Heart left ventricle (tissue), 16 donors: ENCODE data around the gene RERG. TPM values are rescaled to one million over a fixed set of nuclear protein-coding genes. Genes with fewer than 3 reads are reported as not detected.

Experiments used
- ATAC-seq, 4 donors: fragments of 200-7000 bp; cut with Tn5 transposase; one replicate each; pipeline ENCODE4 v1.9.1; 2020 to 2022; ENCODE audit warnings: moderate library complexity in 4 of 4, mild to moderate bottlenecking in 3 of 4, moderate number of reproducible peaks in 1 of 4
- DNase-seq, 5 donors: peaks; one replicate each; pipeline ENCODE4 v3.0.0-alpha.2; 2020
- H3K27ac ChIP-seq, 12 donors: fragments of 200-600 bp; sonication (generic) in 4 of 12; one replicate each; pipeline versions ENCODE4 v1.5.0 to v1.8.0; 2016 to 2022; ENCODE audit warnings: mild to moderate bottlenecking in 2 of 12
- H3K27me3 ChIP-seq, 9 donors: fragments of 200-600 bp; sonication (generic) in 2 of 9; one replicate each; pipeline versions ENCODE4 v1.5.1 to v1.8.0; 2016 to 2022; ENCODE audit warnings: mild to moderate bottlenecking in 3 of 9
- H3K36me3 ChIP-seq, 9 donors: fragments of 200-600 bp; sonication (generic) in 2 of 9; one replicate each; pipeline versions ENCODE4 v1.5.0 to v1.8.0; 2018 to 2022; ENCODE audit warnings: mild to moderate bottlenecking in 2 of 9
- H3K4me1 ChIP-seq, 12 donors: fragments of 200-600 bp; sonication (generic) in 4 of 12; one replicate each; pipeline versions ENCODE4 v1.5.0 to v1.8.0; 2016 to 2022; ENCODE audit warnings: mild to moderate bottlenecking in 3 of 12
- H3K4me3 ChIP-seq, 12 donors: fragments of 200-600 bp; sonication (generic) in 4 of 12; one replicate each; pipeline versions ENCODE4 v1.5.0 to v1.8.0; 2017 to 2022; ENCODE audit warnings: mild to moderate bottlenecking in 9 of 12, moderate library complexity in 4 of 12
- H3K9me3 ChIP-seq, 12 donors: fragments of 200-600 bp; sonication (generic) in 4 of 12; one replicate each; pipeline versions ENCODE4 v1.5.0 to v1.8.0; 2016 to 2022; ENCODE audit warnings: mild to moderate bottlenecking in 1 of 12
- POLR2A ChIP-seq, 2 donors: fragments of 450-650 bp; IDR thresholded peaks; one replicate each; pipeline ENCODE4 v1.6.1; 2017; ENCODE audit warnings: antibody characterized with exemption in 2 of 2, mild to moderate bottlenecking in 2 of 2, moderate library complexity in 2 of 2
- WGBS, 4 donors: extraction: QIAGEN DNeasy Blood & Tissue Kit in 2 of 4; methylation state at CpG; one replicate each; pipeline versions ENCODE4 v1.1.5 to v1.1.7; 2013 to 2018; 5-methylcytosine and 5-hydroxymethylcytosine counted together
- intact Hi-C, 10 donors: fragments of 100-400 bp; cut with DNase I; formaldehyde crosslinking; loops; one replicate each; pipeline versions ENCODE4 v1.11.1 to v1.14.2; 2022
- polyA plus RNA-seq, 2 donors: library from polyadenylated mRNA; stranded (reverse); fragments of 200-250 nt; gene quantifications; one replicate each; pipeline ENCODE4 v1.2.3, GENCODE V29; 2013
- total RNA-seq, 9 donors: library from RNA; depleted of rRNA in 2 of 9; stranded (reverse); fragments of >200 nt in 2 of 9; fragmentation: NEBNext Ultra II Directional in 3 of 9; extraction: Animal tissue kit (Norgen Biotek cat#: 25700) in 3 of 9; gene quantifications; one replicate each; pipeline versions ENCODE4 v1.1.0 to v1.2.4, GENCODE V29; 2016 to 2023
- TF ChIP-seq, protein P1 (sequence below), 12 donors: fragments of 200-600 bp; sonication (generic) in 4 of 12; IDR thresholded peaks; one replicate each; pipeline versions ENCODE4 v1.5.0 to v1.8.0; 2018 to 2022; ENCODE audit warnings: antibody characterized with exemption in 12 of 12, mild to moderate bottlenecking in 5 of 12
- donor health status: ischemic (EF 13 %, LVEDD 7.1; RV severe dilation, severe dysfunction).
- donor health status: healthy with polysubstance abuse.
- donor health status: DM: no; HTN: yes; CAD: no.
- donor health status: DM: no; HTN: no; CAD: no.
- donor health status: ischemic (EF 25% LVEDD 6.9; RV normal size, moderate dysfunction).
- donor health status: ischemic (EF 25% LVEDD 5.7; RV mildly dilated, moderate dysfunction).
- donor health status: healthy.
- donor health status: DM: yes; HTN: yes; CAD: no.
- donor health status: ischemic (EF 35%, LVEDD 5.7; RV mildly dilated, moderate dysfunction).
- donor health status: nonischemic (EF 11% LVEDD 7.7; RV severe dilation, severe dysfunction).
- donor health status: DM: yes; HTN: yes; CAD: no.
- donor health status: PGD.
- donor health status: ischemic (EF 29% LVEDD 5.4; RV normal size, mild dysfunction).
- donor health status: nonischemic (EF 23%, LVEDD 6.1; RV moderate dilation, normal function).

The RERG gene
- total and polyA plus RNA-seq, 11 donors = 2.9 to 17.7 (median 4.2) TPM

GRCh38 chr12:15152456-15152855, 68.8 kb downstream of the RERG start:
- Histone ChIP-seq H3K9me3 (no peaks in the 10 kb centered on the region), H3K27ac (peak overlapping the region in 9 of 12 donors; percentile 11 to 69 (median 44)), H3K27me3 (no peaks in the 10 kb centered on the region), H3K4me3 (no peak overlapping the region), H3K4me1 (peaks cover 0 to 30% (median 9%) of the 10 kb centered on the region in 12 donors), H3K36me3 (no peaks in the 10 kb centered on the region)
- TF ChIP-seq POLR2A (IDR thresholded peaks at IDR 0.05) = no peak
- TF ChIP-seq, protein P1, sequence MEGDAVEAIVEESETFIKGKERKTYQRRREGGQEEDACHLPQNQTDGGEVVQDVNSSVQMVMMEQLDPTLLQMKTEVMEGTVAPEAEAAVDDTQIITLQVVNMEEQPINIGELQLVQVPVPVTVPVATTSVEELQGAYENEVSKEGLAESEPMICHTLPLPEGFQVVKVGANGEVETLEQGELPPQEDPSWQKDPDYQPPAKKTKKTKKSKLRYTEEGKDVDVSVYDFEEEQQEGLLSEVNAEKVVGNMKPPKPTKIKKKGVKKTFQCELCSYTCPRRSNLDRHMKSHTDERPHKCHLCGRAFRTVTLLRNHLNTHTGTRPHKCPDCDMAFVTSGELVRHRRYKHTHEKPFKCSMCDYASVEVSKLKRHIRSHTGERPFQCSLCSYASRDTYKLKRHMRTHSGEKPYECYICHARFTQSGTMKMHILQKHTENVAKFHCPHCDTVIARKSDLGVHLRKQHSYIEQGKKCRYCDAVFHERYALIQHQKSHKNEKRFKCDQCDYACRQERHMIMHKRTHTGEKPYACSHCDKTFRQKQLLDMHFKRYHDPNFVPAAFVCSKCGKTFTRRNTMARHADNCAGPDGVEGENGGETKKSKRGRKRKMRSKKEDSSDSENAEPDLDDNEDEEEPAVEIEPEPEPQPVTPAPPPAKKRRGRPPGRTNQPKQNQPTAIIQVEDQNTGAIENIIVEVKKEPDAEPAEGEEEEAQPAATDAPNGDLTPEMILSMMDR (IDR thresholded peaks at IDR 0.05) = peak in 7 of 12 donors; percentile 11 to 42 (median 18)
- 38 to 65% (median 55%) methylated on average over 1 of the region's 1 CpG for WGBS, 4 donors
- ATAC-seq (peak; percentile 50 to 61 (median 58)), DNase-seq (no peak)
- intact Hi-C loops = loop anchor here in 4 of 10 donors (2.0 to 10.0 kb wide), 4 partner anchors 58 to 310 kb away; partner anchors contain the start of genes RERG (in 2 of the 4) and ART4 (in 1 of the 4)

DNA sequence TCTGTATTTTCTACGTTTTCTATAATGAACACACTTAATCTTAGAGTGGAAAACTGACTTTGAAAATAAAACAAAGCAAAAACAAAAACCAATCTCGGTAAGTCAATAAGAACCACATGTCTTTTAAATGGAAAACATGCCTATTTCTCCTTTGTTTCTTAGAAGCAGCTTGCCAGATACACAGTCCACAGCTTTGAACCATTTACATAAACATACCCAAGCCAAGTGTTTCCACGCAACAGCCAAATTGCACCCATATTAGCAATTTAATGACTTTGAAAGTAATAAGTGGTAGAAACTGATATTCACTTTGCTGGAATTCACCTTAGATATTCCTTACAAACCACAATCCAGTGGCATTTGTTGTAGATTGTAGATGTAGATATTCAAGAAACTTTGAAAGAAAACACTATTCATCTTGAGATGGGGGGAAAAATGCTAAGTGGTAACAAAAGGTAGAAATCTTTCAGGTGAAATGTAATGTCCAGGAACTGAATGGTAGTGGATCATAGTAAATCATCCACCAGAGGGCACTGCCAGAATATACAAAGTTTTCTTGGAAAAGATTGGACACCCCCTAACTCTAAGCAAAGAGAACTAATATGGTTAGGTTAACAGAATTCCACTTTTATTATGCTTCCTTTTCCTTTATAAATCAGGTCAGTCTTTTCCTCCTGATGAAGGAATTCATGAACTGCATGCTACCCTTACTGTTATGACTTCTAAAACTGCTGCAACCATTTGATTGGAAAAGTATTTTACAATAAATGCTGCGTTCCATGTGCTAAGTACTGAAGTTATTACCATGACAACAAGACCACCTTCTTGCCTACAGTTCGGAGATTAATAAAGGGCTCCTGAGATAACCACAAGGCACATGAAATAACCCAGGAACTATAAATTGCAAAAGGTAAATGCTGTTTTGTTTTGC, 69.8 kb downstream of the RERG start:
- DNase-seq (peak in 1 of 5 donors; percentile 20), ATAC-seq (peak; percentile 48 to 75 (median 60))
- H3K9me3 ChIP-seq = no peaks in the 10 kb centered on the region
- H3K36me3 ChIP-seq = no peaks in the 10 kb centered on the region
- 53 to 66% (median 59%) methylated on average over 5 of the region's 5 CpGs for WGBS, 4 donors
- H3K27ac ChIP-seq = peak overlapping the region in 7 of 12 donors; percentile 11 to 69 (median 49)
- no peaks in the 10 kb centered on the region for H3K27me3 ChIP-seq
- intact Hi-C loops = loop anchor here in 8 of 10 donors (1.0 to 10.0 kb wide), 6 partner anchors 57 to 309 kb away; partner anchors contain the start of genes RERG (in 7 of the 8) and ART4 (in 1 of the 8)
- no peak for TF ChIP-seq POLR2A (IDR thresholded peaks at IDR 0.05)
- TF ChIP-seq, protein P1 (IDR thresholded peaks at IDR 0.05) = peak; percentile 24 to 67 (median 47)
- no peak overlapping the region for H3K4me3 ChIP-seq
- peaks cover 0 to 27% (median 7%) of the 10 kb centered on the region in 12 donors for H3K4me1 ChIP-seq

DNA sequence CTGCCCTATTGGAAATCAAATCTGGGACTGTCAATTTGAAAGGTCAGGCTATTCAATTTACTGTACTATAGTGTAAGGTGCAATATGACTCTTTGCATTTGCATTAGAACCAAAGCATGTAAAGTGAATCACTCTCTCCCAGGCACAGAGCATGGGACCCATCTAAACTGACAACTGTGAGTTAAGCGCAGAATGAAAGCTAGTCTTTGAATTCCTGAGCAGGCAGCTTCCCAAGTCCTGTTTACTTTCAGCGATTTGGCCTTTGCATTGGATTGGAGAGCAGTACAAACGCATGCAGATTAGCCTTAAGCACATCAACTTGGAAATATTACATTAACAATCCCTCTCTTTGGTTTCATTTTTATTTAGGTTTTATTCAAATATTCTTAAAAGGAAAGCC, 74.6 kb downstream of the RERG start:
- TF ChIP-seq POLR2A (IDR thresholded peaks at IDR 0.05) = no peak
- TF ChIP-seq, protein P1 (IDR thresholded peaks at IDR 0.05) = no peak
- DNase-seq (no peak), ATAC-seq (no peak)
- Histone ChIP-seq H3K27me3 (no peaks in the 10 kb centered on the region), H3K4me3 (peak overlapping the region in 1 of 12 donors; percentile 25), H3K9me3 (no peaks in the 10 kb centered on the region), H3K36me3 (no peaks in the 10 kb centered on the region), H3K27ac (peak overlapping the region in 1 of 12 donors; percentile 42), H3K4me1 (peaks cover 0 to 12% (median 0%) of the 10 kb centered on the region in 12 donors)
- WGBS, 4 donors = 37 to 49% (median 44%) methylated on average over 3 of the region's 3 CpGs
- intact Hi-C loops = no loop called here

DNA sequence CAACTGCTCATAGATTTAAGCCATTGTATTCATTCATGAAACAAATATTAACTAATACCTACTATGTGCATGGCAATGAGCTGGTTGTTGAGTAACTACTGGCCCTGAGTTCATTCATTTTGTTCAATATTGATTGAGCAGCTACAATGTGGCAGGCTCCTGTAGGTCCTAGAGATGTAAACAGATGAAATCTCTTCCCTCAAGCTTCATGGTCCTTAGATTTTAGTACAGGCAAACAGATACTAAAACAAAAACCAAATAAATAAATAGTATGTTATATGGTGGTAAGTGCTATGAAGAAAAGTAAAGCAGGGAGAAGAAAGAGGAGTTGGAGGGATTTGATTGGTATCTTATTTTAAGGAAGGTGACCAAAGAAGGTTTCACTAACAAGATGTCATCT, 77.8 kb downstream of the RERG start:
- Histone ChIP-seq H3K27ac (no peak overlapping the region), H3K27me3 (no peaks in the 10 kb centered on the region), H3K4me1 (peaks cover 0 to 10% (median 0%) of the 10 kb centered on the region in 12 donors), H3K9me3 (no peaks in the 10 kb centered on the region), H3K4me3 (no peak overlapping the region), H3K36me3 (no peaks in the 10 kb centered on the region)
- no peak for DNase-seq
- intact Hi-C loops = no loop called here
- ATAC-seq = no peak
- TF ChIP-seq, protein P1 (IDR thresholded peaks at IDR 0.05) = no peak
